Measurements from ENCODE around the gene RILPL2. TPM values are rescaled to one million over a fixed set of nuclear protein-coding genes. Genes with fewer than 3 reads are reported as not detected.
"Not testable (repeated sequence)": the region's sequence is repeated elsewhere in the genome, so short reads cannot be mapped to it uniquely, and the experiment has no call there.

The RILPL2 gene
- total RNA-seq, 2 experiments from 2014 or later: 3.4 to 6.8 TPM

DNA sequence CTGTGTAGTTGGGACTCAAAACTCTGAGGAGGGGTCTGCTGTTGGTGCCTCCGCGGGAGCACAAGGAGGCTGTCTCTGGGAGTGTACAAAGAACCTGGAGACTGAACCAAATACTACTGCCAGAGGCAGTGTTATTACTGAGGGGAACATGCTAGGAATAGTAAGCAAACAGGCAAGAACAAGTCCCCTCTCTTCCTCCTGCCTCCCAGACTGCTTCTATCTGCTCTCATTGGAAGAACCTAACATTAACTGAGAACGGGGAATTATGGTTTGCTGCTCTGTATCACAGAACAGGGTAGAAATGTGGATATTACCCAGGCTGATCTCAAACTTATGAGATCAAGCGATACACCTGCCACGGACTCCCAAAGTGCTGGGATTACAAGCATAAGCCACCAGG is 57.1 kb downstream of the RILPL2 start:
- Histone ChIP-seq H2AFZ (ENCODE audit: low read length) (no peak overlapping the region), H3K4me2 (ENCODE audit: low read length) (no peak overlapping the region), H3K9me3 (ENCODE audit: low read length) (no peaks in the 10 kb centered on the region), H3K27ac (ENCODE audit: low read depth, low read length, poor library complexity, severe bottlenecking) (no peak overlapping the region), H3K4me1 (ENCODE audit: insufficient read depth, low read length, poor library complexity, severe bottlenecking) (no peaks in the 10 kb centered on the region), H3K36me3 (ENCODE audit: insufficient read depth, low read length) (no peaks in the 10 kb centered on the region), H3K4me3 (ENCODE audit: low read depth, low read length, poor library complexity, severe bottlenecking) (no peak overlapping the region), H4K20me1 (ENCODE audit: insufficient read depth, low read length) (no peaks in the 10 kb centered on the region), H3K9me2 (ENCODE audit: insufficient read depth, low read length) (no peaks in the 10 kb centered on the region), H3K79me2 (ENCODE audit: insufficient read depth, low read depth, low read length) (peaks cover 4% of the 10 kb centered on the region; the same call in 1 of the 2 replicates)
- TF ChIP-seq EZH2phosphoT487 (IDR thresholded peaks at IDR 0.05; ENCODE audit: borderline replicate concordance, low read depth, low read length) (no peak), CTCF (conservative IDR thresholded peaks at IDR 0.05; ENCODE audit: low read length) (no peak)
- ChIA-PET POLR2A (no interaction called here), CTCF (ENCODE audit: unreplicated experiment) (no interaction called here)
- BruUV-seq (replicated peaks): no TSS peak
- no peak for DNase-seq (ENCODE audit: low spot score)
- intact Hi-C loops (cut with micrococcal nuclease; ENCODE audit: unreplicated experiment): no loop called here

DNA sequence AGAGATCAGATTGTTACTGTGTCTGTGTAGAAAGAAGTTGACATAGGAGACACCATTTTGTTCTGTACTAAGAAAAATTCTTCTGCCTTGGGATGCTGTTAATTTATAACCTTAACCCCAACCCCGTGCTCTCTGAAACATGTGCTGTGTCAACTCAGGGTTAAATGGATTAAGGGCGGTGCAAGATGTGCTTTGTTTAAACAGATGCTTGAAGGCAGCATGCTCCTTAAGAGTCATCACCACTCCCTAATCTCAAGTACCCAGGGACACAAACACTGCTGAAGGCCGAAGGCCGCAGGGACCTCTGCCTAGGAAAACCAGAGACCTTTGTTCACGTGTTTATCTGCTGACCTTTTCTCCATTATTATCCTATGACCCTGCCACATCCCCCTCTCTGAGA is 64.1 kb downstream of the RILPL2 start:
- H4K20me1 ChIP-seq (ENCODE audit: insufficient read depth, low read length): not testable (repeated sequence)

GRCh38 chr12:123371667-123372368 is 64.7 kb downstream of the RILPL2 start:
- H3K4me1 ChIP-seq (ENCODE audit: insufficient read depth, low read length, poor library complexity, severe bottlenecking); POLR2A ChIA-PET; H3K9me2 ChIP-seq (ENCODE audit: insufficient read depth, low read length); DNase-seq (ENCODE audit: low spot score); H3K4me2 ChIP-seq (ENCODE audit: low read length); H4K20me1 ChIP-seq (ENCODE audit: insufficient read depth, low read length); intact Hi-C loops (cut with micrococcal nuclease; ENCODE audit: unreplicated experiment); H2AFZ ChIP-seq (ENCODE audit: low read length); H3K36me3 ChIP-seq (ENCODE audit: insufficient read depth, low read length); BruUV-seq (replicated peaks); H3K9me3 ChIP-seq (ENCODE audit: low read length); H3K79me2 ChIP-seq (ENCODE audit: insufficient read depth, low read depth, low read length); H3K27ac ChIP-seq (ENCODE audit: low read depth, low read length, poor library complexity, severe bottlenecking); CTCF ChIA-PET (ENCODE audit: unreplicated experiment); H3K4me3 ChIP-seq (ENCODE audit: low read depth, low read length, poor library complexity, severe bottlenecking): not testable (repeated sequence)

More for the DNA sequence above, 64.1 kb downstream of the RILPL2 start:
- H2AFZ ChIP-seq (ENCODE audit: low read length); BruUV-seq (replicated peaks); H3K4me2 ChIP-seq (ENCODE audit: low read length); H3K9me2 ChIP-seq (ENCODE audit: insufficient read depth, low read length); H3K36me3 ChIP-seq (ENCODE audit: insufficient read depth, low read length); H3K27ac ChIP-seq (ENCODE audit: low read depth, low read length, poor library complexity, severe bottlenecking); H3K4me1 ChIP-seq (ENCODE audit: insufficient read depth, low read length, poor library complexity, severe bottlenecking); CTCF ChIA-PET (ENCODE audit: unreplicated experiment); H3K9me3 ChIP-seq (ENCODE audit: low read length); DNase-seq (ENCODE audit: low spot score); H3K4me3 ChIP-seq (ENCODE audit: low read depth, low read length, poor library complexity, severe bottlenecking); H3K79me2 ChIP-seq (ENCODE audit: insufficient read depth, low read depth, low read length); intact Hi-C loops (cut with micrococcal nuclease; ENCODE audit: unreplicated experiment): not testable (repeated sequence)
- POLR2A ChIA-PET: interaction anchor here (0.9 kb wide), 1 partner anchor 11 kb away, joined by 8 read pairs; no protein-coding TSS in a partner anchor
